ENCODE measurements around the gene FHAD1. TPM values are rescaled to one million over a fixed set of nuclear protein-coding genes. Genes with fewer than 3 reads are reported as not detected.

FHAD1 gene
- total RNA-seq, 2 experiments from 2014 or later: not detected

GRCh38 chr1:15271196-15271595 is 24.2 kb downstream of the FHAD1 start:
- H3K4me3 Mint-ChIP-seq: no peak overlapping the region
- intact Hi-C loops (cut with DNase I, micrococcal nuclease): no loop called here

GRCh38 chr1:15272009-15272781 is 25.2 kb downstream of the FHAD1 start:
- peaks cover 9 to 10% of the 10 kb centered on the region in 2 experiments for H3K27me3 ChIP-seq (ENCODE audit: control insufficient read depth in 1 of 2, insufficient read depth in 2 of 2, low read length in 2 of 2)
- H3K4me3 ChIP-seq (ENCODE audit: low read length): no peak overlapping the region
- ChIA-PET CTCF (no interaction called here), POLR2A (no interaction called here)
- no peaks in the 10 kb centered on the region for H3K9me3 Mint-ChIP-seq
- ATAC-seq (ENCODE audit: poor library complexity) (peak; percentile 58), DNase-seq (peak in 4 of 14 experiments; percentile 18 to 63 (median 41))
- H3K9me3 ChIP-seq (ENCODE audit: control insufficient read depth in 1 of 2, insufficient read depth in 1 of 2, low read length in 2 of 2): no peaks in the 10 kb centered on the region
- H3K27ac ChIP-seq (ENCODE audit: low read depth in 1 of 2, low read length in 2 of 2): no peak overlapping the region
- H3K4me3 Mint-ChIP-seq: no peak overlapping the region
- peaks cover 46% of the 10 kb centered on the region for H3K27me3 Mint-ChIP-seq
- TF ChIP-seq CTCF (IDR thresholded peaks at IDR 0.05): no peak
- no peaks in the 10 kb centered on the region for H3K4me1 ChIP-seq (ENCODE audit: insufficient read depth, low read length)
- no peaks in the 10 kb centered on the region for H3K36me3 Mint-ChIP-seq (ENCODE audit: low read depth)
- H3K36me3 ChIP-seq (ENCODE audit: insufficient read depth, low read length): no peaks in the 10 kb centered on the region
- H3K4me1 Mint-ChIP-seq (ENCODE audit: low read depth): no peaks in the 10 kb centered on the region
- H3K27ac Mint-ChIP-seq: no peak overlapping the region
- intact Hi-C loops (cut with DNase I, micrococcal nuclease): loop anchor here (1.0 kb wide), 1 partner anchor 144 kb away; no protein-coding TSS in a partner anchor

More at GRCh38 chr1:15271196-15271595, 24.2 kb downstream of the FHAD1 start:
- Histone ChIP-seq H3K4me1 (ENCODE audit: insufficient read depth, low read length) (no peaks in the 10 kb centered on the region), H3K27ac (ENCODE audit: low read depth in 1 of 2, low read length in 2 of 2) (no peak overlapping the region), H3K9me3 (ENCODE audit: control insufficient read depth in 1 of 2, insufficient read depth in 1 of 2, low read length in 2 of 2) (no peaks in the 10 kb centered on the region), H3K4me3 (ENCODE audit: low read length) (no peak overlapping the region), H3K36me3 (ENCODE audit: insufficient read depth, low read length) (no peaks in the 10 kb centered on the region), H3K27me3 (ENCODE audit: control insufficient read depth in 1 of 2, insufficient read depth in 2 of 2, low read length in 2 of 2) (peaks cover 10 to 11% of the 10 kb centered on the region in 2 experiments)
- no peak for TF ChIP-seq CTCF (IDR thresholded peaks at IDR 0.05)
- no peaks in the 10 kb centered on the region for H3K36me3 Mint-ChIP-seq (ENCODE audit: low read depth)
- CTCF ChIA-PET: no interaction called here
- peaks cover 48% of the 10 kb centered on the region for H3K27me3 Mint-ChIP-seq
- H3K4me1 Mint-ChIP-seq (ENCODE audit: low read depth): no peaks in the 10 kb centered on the region
- POLR2A ChIA-PET: no interaction called here
- H3K27ac Mint-ChIP-seq: no peak overlapping the region
- no peak for DNase-seq
- ATAC-seq (ENCODE audit: poor library complexity): no peak
- H3K9me3 Mint-ChIP-seq: peaks cover 2% of the 10 kb centered on the region

- Histone ChIP-seq H3K9me3 (ENCODE audit: control insufficient read depth in 1 of 2, insufficient read depth in 1 of 2, low read length in 2 of 2) (no peaks in the 10 kb centered on the region), H3K4me3 (ENCODE audit: low read length) (no peak overlapping the region), H3K4me1 (ENCODE audit: insufficient read depth, low read length) (no peaks in the 10 kb centered on the region), H3K36me3 (ENCODE audit: insufficient read depth, low read length) (no peaks in the 10 kb centered on the region), H3K27ac (ENCODE audit: low read depth in 1 of 2, low read length in 2 of 2) (no peak overlapping the region), H3K27me3 (ENCODE audit: control insufficient read depth in 1 of 2, insufficient read depth in 2 of 2, low read length in 2 of 2) (peaks cover 10 to 11% of the 10 kb centered on the region in 2 experiments)
- Mint-ChIP-seq H3K9me3 (no peaks in the 10 kb centered on the region), H3K4me1 (ENCODE audit: low read depth) (no peaks in the 10 kb centered on the region), H3K27ac (no peak overlapping the region), H3K4me3 (no peak overlapping the region), H3K36me3 (ENCODE audit: low read depth) (no peaks in the 10 kb centered on the region), H3K27me3 (peaks cover 46% of the 10 kb centered on the region)
- POLR2A ChIA-PET: no interaction called here
- DNase-seq: no peak
- TF ChIP-seq CTCF (IDR thresholded peaks at IDR 0.05): peak; percentile 7
- CTCF ChIA-PET: no interaction called here
- intact Hi-C loops (cut with DNase I, micrococcal nuclease): loop anchor here (1.0 kb wide), 1 partner anchor 144 kb away; no protein-coding TSS in a partner anchor
- no peak for ATAC-seq (ENCODE audit: poor library complexity)
These were observed 25.7 kb downstream of the FHAD1 start for GRCh38 chr1:15272782-15273127.

All from CD4-positive, alpha-beta T cell (primary cell).